Measurements from ENCODE around the gene AGBL4.
"Not testable (repeated sequence)": the region's sequence is repeated elsewhere in the genome, so short reads cannot be mapped to it uniquely, and the experiment has no call there.

AGBL4 gene

DNA sequence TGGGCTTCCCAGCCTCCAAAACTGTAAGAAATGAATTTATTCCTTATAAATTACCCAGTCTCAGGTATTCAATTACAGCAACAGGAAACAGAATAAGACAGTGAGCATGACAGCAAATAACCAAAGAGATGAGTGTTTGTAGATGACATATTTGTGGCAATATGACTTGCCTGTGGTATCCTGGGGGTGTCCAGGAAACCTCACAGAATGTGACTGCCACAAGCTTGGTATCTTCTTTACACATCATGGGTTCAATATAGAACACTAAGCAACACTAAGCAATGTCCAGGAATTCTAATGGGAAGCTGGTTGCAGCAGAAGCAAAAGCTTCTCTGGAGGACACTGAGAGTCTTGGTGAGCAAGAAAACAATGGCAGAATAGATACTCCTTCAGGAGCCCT lies 1010.7 kb downstream of the AGBL4 start:
- DNase-seq = no peak

DNA sequence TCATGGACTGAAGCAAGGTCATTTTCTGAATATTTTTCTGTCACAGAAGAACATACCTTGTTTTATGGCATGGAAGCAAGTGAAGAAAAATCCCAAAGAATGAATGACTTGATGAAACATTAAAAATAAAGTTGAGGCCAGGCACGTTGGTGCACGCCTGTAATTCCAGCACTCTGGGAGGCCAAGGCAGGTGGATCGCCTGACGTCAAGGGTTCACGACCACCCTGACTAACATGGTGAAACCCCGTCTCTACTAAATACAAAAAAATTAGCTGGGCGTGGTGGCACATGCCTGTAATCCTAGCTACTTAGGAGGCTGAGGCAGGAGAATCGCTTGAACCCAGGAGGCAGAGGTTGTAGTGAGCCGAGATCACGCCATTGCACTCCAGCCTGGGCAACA lies 1020.8 kb downstream of the AGBL4 start:
- not testable (repeated sequence) for DNase-seq

DNA sequence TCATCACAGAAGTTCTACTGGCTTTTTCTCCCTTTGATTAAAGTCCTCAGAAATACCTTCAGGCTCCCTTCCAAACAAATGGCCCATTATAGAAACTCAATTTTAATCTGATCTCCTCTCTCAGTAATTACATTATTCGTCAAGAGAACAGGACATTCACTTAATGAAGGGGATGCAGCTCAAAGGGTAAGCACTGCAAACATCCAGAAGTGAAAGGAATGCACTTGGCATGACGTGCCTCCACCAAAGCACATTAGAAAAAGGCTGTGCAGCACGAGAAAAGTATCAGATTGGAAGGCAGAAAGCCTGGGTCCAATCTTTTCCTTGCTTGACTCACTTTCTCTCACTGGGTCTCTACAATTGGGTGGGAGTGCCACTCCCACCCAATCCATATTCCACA lies 1024.4 kb downstream of the AGBL4 start:
- DNase-seq = no peak

DNA sequence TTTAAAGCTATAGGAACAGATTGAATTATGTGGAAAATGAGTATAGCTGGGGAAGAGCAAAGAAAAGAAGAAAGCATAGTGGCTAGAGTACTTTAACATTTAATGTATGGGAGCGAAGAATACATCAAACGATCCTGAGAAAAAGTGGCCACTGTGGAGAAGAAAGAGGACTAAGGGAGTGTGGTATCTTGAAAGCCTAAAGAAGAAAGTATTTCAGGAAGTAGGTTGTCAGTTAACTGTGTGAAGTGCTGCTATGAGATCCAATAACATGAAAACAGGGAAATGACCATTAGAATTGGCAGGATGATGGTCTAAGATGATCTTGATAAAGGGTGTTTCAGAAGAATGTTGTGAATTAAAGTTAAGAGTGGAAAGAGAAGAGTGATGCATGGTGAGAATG lies 1027.4 kb downstream of the AGBL4 start:
- DNase-seq = no peak

DNA sequence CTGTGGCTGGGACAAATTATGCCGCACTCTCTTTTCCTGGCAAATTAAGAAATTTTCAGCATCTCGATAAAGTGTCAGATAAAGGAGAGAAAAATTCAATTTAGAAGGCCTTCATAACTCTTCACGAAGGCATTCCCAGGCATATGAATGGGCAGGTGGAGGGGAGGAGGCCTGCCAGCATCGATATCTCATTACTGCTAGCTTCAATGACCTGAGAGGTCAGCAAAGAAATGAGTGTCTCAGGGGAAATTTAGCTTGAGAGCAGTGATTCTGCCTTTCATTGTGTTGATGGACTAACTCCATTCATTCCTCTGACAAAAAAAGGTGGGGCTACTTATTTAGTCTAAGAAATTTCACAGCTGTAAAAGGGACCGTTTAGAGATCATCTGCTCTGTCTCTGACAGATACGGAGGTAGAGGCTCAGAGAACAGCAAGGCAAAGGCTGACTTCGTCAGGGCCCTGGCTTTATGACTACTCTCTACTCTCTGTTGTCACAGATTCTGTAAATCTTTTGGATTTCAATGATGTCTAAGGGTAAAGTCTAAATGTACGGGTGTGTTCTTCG lies 1035.0 kb downstream of the AGBL4 start:
- no peak for DNase-seq

DNA sequence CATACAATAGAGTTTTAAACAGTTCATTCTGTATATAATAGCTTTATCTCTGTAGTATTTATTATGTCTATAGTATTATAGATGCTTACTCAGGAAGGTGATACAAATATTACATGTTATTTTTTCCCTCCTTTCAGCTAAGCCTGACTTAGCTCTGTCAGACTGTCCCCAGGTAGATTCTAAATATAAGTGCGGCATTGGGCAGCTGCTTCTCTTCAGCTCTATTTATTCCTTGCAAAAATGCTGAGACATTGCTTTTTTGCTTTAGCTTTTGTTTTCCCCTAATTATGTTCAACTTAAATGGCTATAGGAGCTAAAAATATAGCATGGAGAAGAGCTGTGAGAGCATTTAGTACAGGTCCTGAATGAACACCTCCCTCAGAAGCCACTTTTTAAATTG lies 1043.8 kb downstream of the AGBL4 start:
- DNase-seq = no peak

DNA sequence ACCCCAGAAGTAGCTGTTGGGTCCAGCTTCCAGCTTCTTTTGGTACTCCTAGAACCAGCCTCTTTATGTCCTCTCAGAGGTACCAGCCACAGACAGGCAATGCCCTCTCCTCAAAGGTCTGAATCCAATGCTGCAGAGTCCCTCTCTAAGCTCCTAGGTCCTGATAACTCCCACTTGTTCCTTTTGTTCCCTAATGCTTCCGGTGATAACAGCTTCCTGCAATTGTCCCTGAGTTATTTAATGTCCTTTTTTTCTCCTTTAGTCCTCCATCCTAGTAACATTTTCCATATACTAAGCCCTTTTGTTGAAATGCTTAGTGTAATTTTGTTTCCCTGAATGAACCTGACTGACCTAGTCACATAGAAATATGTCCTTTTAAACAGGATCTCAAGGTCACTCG lies 1045.3 kb downstream of the AGBL4 start:
- no peak for DNase-seq

DNA sequence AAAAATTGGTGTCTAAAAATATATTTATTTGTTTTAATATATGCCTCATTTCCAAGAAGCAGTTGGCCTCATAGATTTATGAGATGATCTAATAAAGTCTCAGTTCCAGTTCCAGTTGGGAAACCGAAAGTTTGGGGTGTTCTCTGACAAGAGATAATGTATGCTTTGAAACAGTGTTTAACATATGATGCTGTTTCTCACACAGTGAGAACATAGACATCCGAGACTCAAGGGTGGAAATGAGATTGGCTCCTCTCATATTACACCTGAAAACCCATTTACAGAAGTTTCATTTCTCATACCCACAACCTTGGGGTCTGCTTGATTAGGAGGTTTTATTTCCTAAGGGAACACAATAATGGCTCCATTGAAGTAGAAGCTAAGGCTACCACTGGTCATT lies 1046.5 kb downstream of the AGBL4 start:
- no peak for DNase-seq

DNA sequence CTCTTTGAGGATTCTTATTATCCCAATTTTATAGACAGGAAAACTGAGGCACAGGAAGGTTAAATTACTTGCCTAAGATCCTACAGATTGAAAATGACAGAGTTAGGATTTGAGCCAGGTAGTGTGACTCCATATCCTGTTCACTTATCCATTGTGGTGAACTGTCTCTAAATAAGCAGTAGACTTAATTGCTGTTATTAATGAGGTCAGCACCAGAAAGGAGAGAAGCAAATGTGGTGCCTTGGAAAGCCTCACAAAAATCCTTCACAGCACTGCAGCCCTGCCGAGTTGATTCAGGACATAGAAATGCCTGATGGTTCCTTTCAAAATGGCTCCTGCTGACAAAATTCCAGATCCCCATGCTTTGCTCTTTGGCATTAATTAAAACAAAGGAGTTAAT lies 1053.8 kb downstream of the AGBL4 start:
- no peak for DNase-seq

DNA sequence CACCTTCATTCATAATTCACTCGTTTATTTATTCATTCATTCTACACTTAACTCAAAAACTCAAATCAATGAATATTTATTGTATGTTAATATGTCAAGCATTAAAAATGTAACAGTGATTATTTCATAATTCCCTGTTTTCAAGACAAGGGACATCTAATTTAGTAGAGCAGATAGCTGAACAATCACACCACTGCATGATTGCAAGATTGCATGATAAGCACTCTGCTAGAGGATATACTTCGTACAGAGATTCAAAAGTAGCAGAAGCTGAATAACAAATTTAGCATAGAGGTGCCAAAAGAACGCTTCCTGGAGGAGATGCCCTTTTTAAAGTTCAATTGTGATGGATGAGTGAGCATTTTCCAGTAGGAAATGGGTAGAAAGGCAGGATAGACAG lies 1056.4 kb downstream of the AGBL4 start:
- DNase-seq = no peak

DNA sequence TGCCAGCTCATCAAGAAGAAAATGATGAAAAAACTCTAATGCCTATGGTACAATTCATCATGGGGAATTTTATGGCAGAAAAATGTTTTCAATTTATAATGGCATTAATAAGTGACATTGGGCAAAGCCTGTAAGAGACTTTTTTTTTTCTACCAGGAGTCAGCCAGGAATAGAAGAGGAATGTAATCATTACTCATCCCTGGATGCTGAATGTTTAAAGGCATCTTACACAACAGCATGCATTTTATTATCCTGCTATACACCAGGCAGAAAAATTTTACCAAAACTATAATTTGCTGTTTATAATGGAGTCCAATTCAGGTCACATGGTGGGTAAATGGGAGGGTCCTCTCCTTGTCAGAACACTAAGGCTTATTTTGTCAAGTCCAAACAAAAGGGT lies 1057.2 kb downstream of the AGBL4 start:
- DNase-seq = no peak

DNA sequence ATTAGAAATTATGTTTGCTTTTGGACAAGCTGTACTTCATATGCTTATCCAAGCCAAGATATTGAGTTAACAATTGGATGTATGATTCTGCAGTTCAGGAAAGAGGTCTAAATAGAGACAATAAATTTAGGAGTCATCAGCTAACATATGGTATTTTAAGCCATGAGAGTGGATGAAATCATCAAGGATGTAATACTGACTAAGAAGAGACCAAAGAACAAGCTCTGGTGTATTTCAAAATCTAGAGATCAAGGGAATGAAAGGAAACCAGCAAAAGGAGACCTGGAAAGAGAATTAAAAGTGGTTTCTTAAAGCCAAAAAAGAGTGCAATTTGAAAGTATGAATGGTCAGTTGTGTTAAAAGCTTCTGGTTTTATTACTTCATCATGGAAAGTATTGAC lies 1063.4 kb downstream of the AGBL4 start:
- no peak for DNase-seq

DNA sequence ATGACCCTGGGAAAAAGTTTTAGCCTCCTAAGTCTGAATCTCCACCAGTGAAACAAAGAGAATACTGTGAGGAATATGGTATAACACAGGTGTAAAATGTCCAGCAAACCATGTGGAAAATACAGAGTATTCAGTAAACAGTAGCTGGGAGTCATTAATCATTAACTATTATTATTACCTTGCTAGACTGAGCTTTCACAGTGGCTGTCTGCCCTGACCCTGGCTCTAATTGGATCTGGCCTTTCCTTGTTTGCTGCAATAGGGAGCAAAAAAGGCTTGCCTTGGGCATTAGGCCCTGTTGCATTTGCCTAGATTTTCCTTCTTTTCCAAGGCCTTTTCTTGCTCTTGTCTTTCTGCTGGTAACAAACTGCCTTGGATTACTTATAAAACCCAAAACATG lies 1068.0 kb downstream of the AGBL4 start:
- no peak for DNase-seq

DNA sequence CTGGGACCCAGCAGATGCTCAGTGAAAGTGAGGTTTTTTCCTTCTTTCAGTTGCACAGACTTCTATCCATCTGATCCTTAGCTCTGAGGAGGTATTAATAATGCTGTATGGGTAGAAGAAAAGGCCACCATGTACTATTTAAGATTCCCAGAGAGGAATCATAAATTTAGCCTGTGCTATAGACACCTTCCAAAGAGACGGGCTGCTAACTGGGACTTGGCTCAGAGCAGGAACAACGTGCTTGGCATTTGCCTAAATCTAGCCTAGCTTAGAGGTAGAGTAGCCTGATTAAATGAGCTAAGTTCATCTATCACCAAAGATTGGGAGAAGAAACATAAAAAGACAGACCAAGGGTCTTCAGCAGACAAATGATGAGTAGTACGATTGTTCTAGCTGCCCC lies 1070.1 kb downstream of the AGBL4 start:
- DNase-seq = no peak

DNA sequence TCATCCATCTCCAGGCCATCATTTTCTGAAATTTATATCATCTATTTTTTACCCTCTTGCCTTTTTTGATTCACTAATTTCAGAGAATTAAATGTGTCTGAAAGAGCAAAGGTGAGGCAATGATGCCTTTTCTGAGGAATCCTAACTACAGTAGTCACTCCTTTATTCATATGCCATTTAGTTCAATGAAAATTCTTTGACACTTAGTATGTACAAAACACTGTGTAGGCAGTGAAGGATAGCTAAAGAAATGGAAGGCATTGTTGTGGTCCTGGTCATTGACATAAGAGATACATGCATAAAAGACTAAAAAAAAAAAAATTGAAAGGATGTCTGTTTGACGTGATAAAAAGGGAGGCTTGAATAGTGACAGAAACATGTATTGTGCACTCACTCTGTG lies 1075.2 kb downstream of the AGBL4 start:
- DNase-seq = no peak

DNA sequence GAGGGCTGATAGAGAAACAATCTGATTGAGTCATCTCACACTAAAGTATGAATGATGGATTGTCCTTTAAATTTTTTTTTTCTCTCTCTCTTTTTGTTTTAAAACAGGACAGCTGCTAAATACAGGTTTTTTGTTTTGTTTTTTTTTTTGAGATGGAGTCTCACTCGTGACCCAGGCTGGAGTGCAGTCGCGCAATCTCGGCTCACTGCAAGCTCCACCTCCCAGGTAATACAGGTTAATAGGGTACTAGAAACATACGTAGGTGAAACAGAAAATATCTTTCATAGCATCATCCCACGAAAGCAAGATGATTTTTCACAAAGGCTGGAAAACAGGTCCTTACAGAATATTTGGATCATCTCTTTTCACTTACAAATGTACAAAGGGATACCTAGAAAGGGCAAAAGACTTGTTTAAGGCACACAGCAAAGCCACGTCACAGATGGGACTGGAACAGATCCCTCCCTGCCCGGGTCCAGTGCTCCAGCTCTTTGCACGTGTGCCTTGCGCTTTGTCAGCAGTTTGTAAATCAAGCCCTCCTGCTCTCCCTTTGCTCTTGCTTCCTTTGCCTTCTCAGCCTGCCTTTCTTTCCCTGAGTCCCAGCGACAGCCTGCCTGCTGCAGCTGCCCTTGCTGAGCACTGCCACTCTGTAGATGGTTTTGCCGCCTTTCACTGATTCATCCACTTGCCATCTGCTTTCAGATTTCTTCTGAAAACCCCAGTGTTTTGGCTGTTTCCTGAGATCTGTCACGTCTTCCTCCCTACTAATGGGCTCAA lies 1075.8 kb downstream of the AGBL4 start:
- DNase-seq = peak; percentile 48

DNA sequence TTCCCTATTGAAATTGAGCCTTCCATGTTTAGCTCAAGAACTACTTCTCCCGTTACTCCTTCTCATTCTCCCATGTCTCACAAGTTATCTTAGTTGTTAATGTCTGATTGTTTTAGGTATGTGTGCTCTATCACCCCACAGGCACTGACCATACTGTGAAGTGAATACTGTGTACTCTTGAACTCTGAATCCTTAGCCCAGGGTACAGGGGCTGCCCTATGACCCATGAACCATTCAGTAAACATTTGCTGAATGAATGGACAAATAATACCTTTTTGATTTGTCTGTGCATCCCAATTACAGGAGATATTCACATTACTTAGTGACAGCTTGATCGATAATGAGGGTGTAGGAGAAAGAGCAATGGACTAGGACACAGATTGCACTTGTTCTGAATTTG lies 1077.7 kb downstream of the AGBL4 start:
- DNase-seq = no peak

DNA sequence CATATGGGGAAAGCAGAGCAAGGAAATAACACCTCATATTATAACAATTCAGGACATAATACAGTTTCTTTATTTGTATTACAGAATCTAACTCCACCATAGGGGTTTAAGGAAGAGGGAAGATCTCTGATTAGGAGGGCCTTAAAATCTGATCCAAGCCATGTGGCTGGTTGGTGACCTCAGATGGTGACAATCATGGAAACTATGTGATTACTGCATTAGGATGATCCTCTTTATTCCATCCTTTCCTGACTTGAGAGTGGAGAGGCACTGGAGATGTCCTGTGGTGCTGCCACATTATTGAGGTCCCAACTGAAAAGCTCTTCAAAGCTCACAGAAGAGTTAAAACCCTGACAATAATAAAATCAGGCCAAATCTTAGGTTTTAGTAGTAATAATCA lies 1078.9 kb downstream of the AGBL4 start:
- DNase-seq = no peak

DNA sequence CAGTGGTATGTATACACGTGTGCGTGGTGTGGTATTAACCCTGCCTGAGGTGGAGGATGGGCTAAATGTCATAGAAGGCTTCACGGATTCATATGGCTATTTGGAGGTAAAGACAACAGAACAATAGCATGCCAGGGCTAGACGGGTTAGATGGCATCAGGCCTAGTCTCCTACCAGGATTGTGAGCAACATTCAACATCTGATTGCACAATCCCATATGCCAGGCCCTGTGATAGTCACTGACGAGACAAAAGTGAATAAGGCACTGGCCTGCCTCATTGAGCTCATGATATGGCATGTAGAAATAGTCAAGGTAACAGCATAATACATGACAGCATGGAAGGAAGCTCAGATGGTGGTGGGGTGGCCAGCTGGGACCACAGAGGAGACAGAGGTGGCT lies 1079.9 kb downstream of the AGBL4 start:
- no peak for DNase-seq

DNA sequence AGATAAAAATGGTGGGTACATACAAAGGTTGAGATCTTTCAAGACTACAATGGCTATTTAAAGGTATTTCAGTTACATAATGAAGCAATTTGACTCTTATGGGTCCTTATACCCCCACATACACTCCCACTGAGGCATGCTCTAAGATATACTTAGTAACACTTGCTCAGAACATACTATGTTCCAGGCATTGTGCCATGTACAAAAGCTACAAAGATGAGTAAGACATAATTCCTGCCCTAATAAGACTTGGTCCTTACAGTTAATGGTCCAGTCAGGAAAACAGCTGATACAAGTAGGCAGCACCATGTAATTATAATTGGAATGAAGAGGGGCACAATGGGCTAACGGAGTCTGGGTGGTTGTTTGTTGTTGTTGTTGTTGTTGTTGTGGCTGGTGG lies 1080.4 kb downstream of the AGBL4 start:
- DNase-seq = no peak

DNA sequence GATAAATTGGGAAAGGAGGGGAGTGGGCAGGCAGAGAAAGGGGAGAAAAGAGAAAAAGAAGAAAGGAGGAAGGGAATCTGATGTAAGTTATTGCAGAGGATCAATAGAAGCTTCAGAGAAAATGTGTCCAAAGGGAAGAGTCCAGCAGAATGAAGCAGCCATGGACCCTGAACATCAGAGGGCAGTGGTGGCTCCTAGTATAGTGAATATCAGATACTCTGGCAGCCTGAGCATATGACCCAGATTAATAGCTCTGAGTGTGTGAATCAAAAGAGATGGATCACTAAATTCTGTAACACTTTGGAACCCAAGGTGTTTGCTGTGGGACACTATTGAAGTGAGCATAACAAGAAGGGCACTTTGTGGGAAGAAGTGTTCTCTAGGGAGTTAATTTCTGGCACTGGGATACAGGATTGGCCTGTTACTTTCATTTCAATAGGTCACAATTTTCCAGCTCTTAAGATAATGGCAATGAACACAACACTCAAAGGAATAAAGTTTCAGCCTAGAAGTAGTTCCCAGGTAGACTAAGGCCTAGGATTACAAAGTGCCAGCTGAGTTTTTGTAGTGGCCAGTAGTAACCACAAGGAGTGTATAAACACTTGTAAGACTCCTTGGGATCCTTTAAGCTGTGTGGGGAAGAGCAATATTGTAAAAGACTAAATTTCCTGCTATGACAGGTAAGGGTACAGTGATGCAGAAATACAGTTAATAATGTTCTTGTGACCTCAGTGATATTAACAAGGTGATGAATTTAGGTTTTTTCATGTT lies 1082.6 kb downstream of the AGBL4 start:
- no peak for DNase-seq

DNA sequence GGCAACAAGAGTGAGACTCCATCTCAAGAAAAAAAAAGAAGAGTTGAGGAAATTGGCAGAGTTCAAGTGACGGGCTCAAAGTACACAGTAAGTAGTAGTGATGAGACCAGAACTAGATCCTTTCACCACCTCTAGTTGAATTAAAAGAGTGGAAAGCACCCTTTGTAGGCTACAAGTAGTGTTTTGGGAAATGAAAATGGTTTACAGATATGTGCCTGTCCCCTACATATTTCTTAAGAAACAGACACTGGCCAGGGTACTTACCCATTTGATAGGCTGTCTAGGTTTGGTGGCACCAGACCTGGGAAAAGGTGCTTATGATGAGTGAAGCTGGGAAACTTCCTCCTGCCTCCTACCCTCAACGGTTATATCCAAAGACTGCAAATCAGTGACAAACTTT lies 1083.4 kb downstream of the AGBL4 start:
- DNase-seq = no peak

DNA sequence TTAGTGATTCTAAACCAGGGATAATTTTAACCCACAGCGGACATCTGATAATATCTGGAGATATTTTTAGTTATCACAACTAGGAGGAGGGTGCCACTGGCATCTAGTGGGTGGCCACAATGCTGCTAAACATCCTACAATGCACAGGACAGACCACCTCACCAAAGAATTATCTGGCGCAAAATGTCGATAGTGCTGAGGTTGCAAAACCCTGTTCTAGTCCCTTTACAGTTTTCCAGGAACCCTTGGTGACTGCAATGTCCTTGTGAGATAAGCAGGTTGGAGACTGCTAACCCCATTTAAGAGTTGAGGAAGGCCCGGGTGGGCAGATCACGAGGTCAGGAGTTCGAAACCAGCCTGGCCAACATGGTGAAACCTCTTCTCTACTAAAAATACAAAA lies 1083.9 kb downstream of the AGBL4 start:
- DNase-seq = no peak

DNA sequence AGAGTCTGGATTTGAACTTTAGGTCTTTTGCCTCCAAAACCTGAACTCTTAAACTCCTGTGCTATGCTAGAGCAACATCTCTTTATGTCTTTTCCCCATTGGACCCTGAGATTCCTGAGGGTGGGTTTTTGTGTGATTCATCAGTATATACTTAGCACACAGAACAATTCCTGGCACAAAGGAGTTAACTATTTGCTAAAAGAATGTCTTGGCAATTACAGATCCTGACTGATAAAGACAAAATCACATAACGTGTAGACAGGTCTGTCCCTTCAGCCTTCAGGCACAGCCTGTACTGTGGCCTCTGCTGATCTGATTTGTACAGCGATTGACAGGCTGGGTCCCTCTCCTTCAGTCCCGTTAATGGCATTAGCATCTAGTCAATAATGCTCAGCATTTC lies 1084.7 kb downstream of the AGBL4 start:
- no peak for DNase-seq

All from NCI-H510A treated with DMSO at 0.1 percent for 48 hours (cell line).